HepG2 (cell line): ENCODE results near the gene LDB3. TPM values are rescaled to one million over a fixed set of nuclear protein-coding genes. Genes with fewer than 3 reads are reported as not detected.

ENCODE experiments used
- ATAC-seq: fragments of 200-7000 bp; cut with Tn5 transposase; 3 replicates; pipeline ENCODE4 v1.9.1; 2020; ENCODE audit warnings: mild to moderate bottlenecking, moderate library complexity
- BruUV-seq: library from RNA; stranded (reverse); fragments of 400-500 nt; replicated peaks from 2 replicates; lab custom pipeline; 2021; lab: Mats Ljungman, UMichigan
- CTCF ChIA-PET: fragments of 300-600 bp; formaldehyde crosslinking; extraction: SDS; loops from one replicate; lab custom pipeline; 2021; ENCODE audit warnings: low total read pairs, inconsistent platforms, low intra/inter-chr PET ratio; lab: Yijun Ruan, JAX
- POLR2A ChIA-PET: fragments of 350-600 bp; sonication (Branson Sonifier 250); formaldehyde crosslinking; loops from one replicate; lab custom pipeline; 2020; ENCODE audit warnings: antibody characterized with exemption, inconsistent platforms; lab: Yijun Ruan, JAX
- DNase-seq: peaks from one replicate; pipeline ENCODE4 v3.0.0-alpha.2; 2015; ENCODE audit warnings: low spot score
- FAIRE-seq: peaks from 3 replicates; lab custom pipeline; 2011; peaks lifted over from hg19 to GRCh38; lab: Jason Lieb, UNC
- H2AFZ ChIP-seq: one replicate; pipeline ENCODE4 v1.6.1; 2011; ENCODE audit warnings: low read length, inconsistent platforms
- H3K27ac ChIP-seq: fragments of 300-600 bp; 3 replicates; pipeline ENCODE4 v1.8.0; 2011; ENCODE audit warnings: mixed run types, mild to moderate bottlenecking, mixed read lengths, low read length, inconsistent platforms; ENCODE audit not compliant: insufficient read depth; ENCODE audit errors: extremely low read length
- H3K27me3 ChIP-seq, 2 experiments: fragments of 200-600 bp in 1 of 2; 2 replicates in 1 of 2; 3 replicates in 1 of 2; pipeline versions ENCODE4 v1.6.0 to v1.8.0; 2011; ENCODE audit warnings: low read length in 2 of 2, mild to moderate bottlenecking in 2 of 2, moderate library complexity in 2 of 2, inconsistent platforms in 1 of 2; ENCODE audit not compliant: insufficient read depth in 2 of 2, control insufficient read depth in 1 of 2
- H3K36me3 ChIP-seq, 2 experiments: fragments of 200-600 bp in 1 of 2; replicated peaks in 1 of 2; 2 replicates in 1 of 2; 3 replicates in 1 of 2; pipeline versions ENCODE4 v1.5.1 to v1.8.0; 2011; ENCODE audit warnings: low read length in 2 of 2, inconsistent platforms in 1 of 2; ENCODE audit not compliant: insufficient read depth in 2 of 2, control insufficient read depth in 1 of 2
- H3K4me1 ChIP-seq: 2 replicates; pipeline ENCODE4 v1.5.1; 2012; ENCODE audit warnings: low read length, inconsistent platforms; ENCODE audit not compliant: insufficient read depth
- H3K4me2 ChIP-seq: 2 replicates; pipeline ENCODE4 v1.6.0; 2011; ENCODE audit warnings: low read depth, low read length, inconsistent platforms
- H3K4me3 ChIP-seq, 3 experiments: fragments of 200-600 bp in 1 of 3; sonication (generic), shearing (Covaris generic) in 1 of 3; replicated peaks in 1 of 3; 2 replicates each; pipeline ENCODE4 v1.5.1; 2011 to 2016; ENCODE audit warnings: low read length in 3 of 3, inconsistent platforms in 2 of 3, low read depth in 2 of 3, mild to moderate bottlenecking in 2 of 3, control low read depth in 1 of 3, mixed read lengths in 1 of 3; ENCODE audit not compliant: insufficient read depth in 1 of 3
- H3K79me2 ChIP-seq: one replicate; pipeline ENCODE4 v1.6.1; 2011; ENCODE audit warnings: low read length, inconsistent platforms; ENCODE audit not compliant: insufficient read depth
- H3K9ac ChIP-seq: 2 replicates; pipeline ENCODE4 v1.6.0; 2011; ENCODE audit warnings: mild to moderate bottlenecking, low read depth, low read length, inconsistent platforms; ENCODE audit not compliant: insufficient read depth
- H3K9me3 ChIP-seq: 2 replicates; pipeline ENCODE4 v1.5.1; 2012; ENCODE audit warnings: mild to moderate bottlenecking, low read length
- H4K20me1 ChIP-seq: 2 replicates; pipeline ENCODE4 v1.6.0; 2011; ENCODE audit warnings: inconsistent platforms, mild to moderate bottlenecking, low read length, moderate library complexity; ENCODE audit not compliant: insufficient read depth
- ATRX ChIP-seq: sonication (generic); formaldehyde crosslinking; IDR thresholded peaks from 2 replicates; pipeline ENCODE4 v1.4.0; 2020; ENCODE audit warnings: missing genetic modification reagents, borderline replicate concordance
- KAT8 ChIP-seq: IDR thresholded peaks from 2 replicates; pipeline ENCODE4 v1.6.1; 2016; ENCODE audit warnings: missing genetic modification reagents, missing compliant biosample characterization
- MBD4 ChIP-seq: IDR thresholded peaks from 2 replicates; pipeline ENCODE4 v1.6.1; 2012; ENCODE audit warnings: low read length, inconsistent platforms, borderline replicate concordance
- PREB ChIP-seq: sonication (generic); formaldehyde crosslinking; IDR thresholded peaks from 2 replicates; pipeline ENCODE4 v1.4.0; 2020; ENCODE audit warnings: missing genetic modification reagents
- SALL1 ChIP-seq: sonication (generic); formaldehyde crosslinking; IDR thresholded peaks from 2 replicates; pipeline ENCODE4 v1.8.0; 2022; ENCODE audit warnings: mild to moderate bottlenecking, missing genetic modification reagents
- TBX2 ChIP-seq: sonication (generic); formaldehyde crosslinking; IDR thresholded peaks from 2 replicates; pipeline ENCODE4 v1.5.0; 2020; ENCODE audit warnings: missing genetic modification reagents, mild to moderate bottlenecking, borderline replicate concordance
- TFAP4 ChIP-seq: sonication (generic); IDR thresholded peaks from 2 replicates; pipeline ENCODE4 v1.6.1; 2016; ENCODE audit warnings: low read depth, borderline replicate concordance
- TFDP1 ChIP-seq: IDR thresholded peaks from 2 replicates; pipeline ENCODE4 v1.6.1; 2016; ENCODE audit warnings: missing compliant biosample characterization, missing genetic modification reagents, borderline replicate concordance
- ZFP82 ChIP-seq: sonication (generic); formaldehyde crosslinking; IDR thresholded peaks from 2 replicates; pipeline ENCODE4 v1.5.1; 2020; ENCODE audit warnings: mild to moderate bottlenecking, missing genetic modification reagents, borderline replicate concordance
- ZNF230 ChIP-seq: sonication (generic); formaldehyde crosslinking; IDR thresholded peaks from 2 replicates; pipeline ENCODE4 v1.4.0; 2020; ENCODE audit warnings: mild to moderate bottlenecking, missing genetic modification reagents
- ZNF235 ChIP-seq: sonication (generic); formaldehyde crosslinking; IDR thresholded peaks from 2 replicates; pipeline ENCODE4 v1.8.1; 2023; ENCODE audit warnings: mild to moderate bottlenecking, missing genetic modification reagents, borderline replicate concordance
- ZNF513 ChIP-seq: sonication (generic); formaldehyde crosslinking; conservative IDR thresholded peaks from 2 replicates; pipeline ENCODE4 v1.5.0; 2020; ENCODE audit warnings: missing genetic modification reagents
- ZNF558 ChIP-seq: sonication (generic); formaldehyde crosslinking; IDR thresholded peaks from 2 replicates; pipeline ENCODE4 v1.9.0; 2022; ENCODE audit warnings: mild to moderate bottlenecking, missing genetic modification reagents, borderline replicate concordance
- ZNF672 ChIP-seq: sonication (generic); formaldehyde crosslinking; IDR thresholded peaks from 2 replicates; pipeline ENCODE4 v1.8.1; 2022; ENCODE audit warnings: missing genetic modification reagents
- ZNF703 ChIP-seq: sonication (generic); formaldehyde crosslinking; IDR thresholded peaks from 2 replicates; pipeline ENCODE4 v1.5.1; 2020; ENCODE audit warnings: missing genetic modification reagents, mild to moderate bottlenecking, moderate library complexity, borderline replicate concordance
- WGBS: methylation state at CpG from one replicate; pipeline ENCODE4 v1.1.6; 2017; ENCODE audit warnings: low lambda C conversion rate; 5-methylcytosine and 5-hydroxymethylcytosine counted together
- in situ Hi-C: cut with HindIII; loops from 2 replicates; pipeline ENCODE4 v1.10.0; 2017; ENCODE audit warnings: low pct_unique_long_range_greater_than_20kb; ENCODE audit not compliant: extremely low pct_ligation_motif_present
- intact Hi-C: fragments of 100-400 bp; cut with micrococcal nuclease; formaldehyde crosslinking; loops from one replicate; pipeline ENCODE4 v1.10.0; 2022; ENCODE audit not compliant: unreplicated experiment
- polyA plus RNA-seq, 8 experiments: library from polyadenylated mRNA; depleted of rRNA in 3 of 8; stranded (reverse) in 7 of 8; unstranded in 1 of 8; fragments of >200 nt; fragmentation: Illumina TruSeq in 4 of 8; extraction: Trizol in 4 of 8; gene quantifications; 2 replicates each; pipeline versions ENCODE4 v1.2.1 to v1.2.3, GENCODE V29; 2011 to 2016; ENCODE audit warnings: low read depth in 4 of 8, missing spikeins in 1 of 8, mixed read lengths in 1 of 8; ENCODE audit not compliant: insufficient read depth in 1 of 8
- total RNA-seq, 5 experiments: library from RNA; depleted of rRNA; stranded (reverse); fragments of >200 nt; fragmentation: Illumina TruSeq; extraction: Trizol; gene quantifications; 2 replicates each; pipeline ENCODE4 v1.2.3, GENCODE V29; 2016; ENCODE audit warnings: low read depth in 1 of 5

The LDB3 gene
- total and polyA plus RNA-seq, 2 of the 13 experiments (the other 11 are each of a cell fraction or from before 2014, with no cell fraction given), result not detected

GRCh38 chr10:86661161-86662025, 6.9 kb upstream of the LDB3 start:
- ChIA-PET CTCF (no interaction called here), POLR2A (no interaction called here)
- WGBS, result 35% methylated on average over 8 of the region's 17 CpGs
- Histone ChIP-seq H2AFZ (no peak overlapping the region), H3K4me1 (no peaks in the 10 kb centered on the region), H3K9me3 (no peaks in the 10 kb centered on the region), H3K9ac (no peak overlapping the region), H4K20me1 (no peaks in the 10 kb centered on the region), H3K79me2 (no peaks in the 10 kb centered on the region), H3K27ac (no peak overlapping the region), H3K4me2 (no peak overlapping the region), H3K36me3 (no peaks in the 10 kb centered on the region), H3K4me3 (no peak overlapping the region)
- FAIRE-seq (no peak), ATAC-seq (no peak), DNase-seq (no peak)
- no peak for TF ChIP-seq SALL1 (CRISPR knock-in tag)
- TF ChIP-seq ZNF230 (CRISPR knock-in tag), result no peak
- TF ChIP-seq ZNF235 (CRISPR knock-in tag), result no peak
- no peak for TF ChIP-seq PREB (CRISPR knock-in tag)
- TF ChIP-seq ZNF672 (CRISPR knock-in tag), result no peak
- TF ChIP-seq ZNF558 (CRISPR knock-in tag), result no peak
- TF ChIP-seq TFDP1, result no peak
- TF ChIP-seq TBX2, result no peak
- TF ChIP-seq MBD4, result no peak
- TF ChIP-seq ZNF513 (CRISPR knock-in tag), result no peak
- no peak for TF ChIP-seq ATRX
- no peak for TF ChIP-seq KAT8 (CRISPR knock-in tag)
- TF ChIP-seq ZNF703 (CRISPR knock-in tag), result no peak
- TF ChIP-seq ZFP82 (CRISPR knock-in tag), result no peak
- no peak for TF ChIP-seq TFAP4
- TF ChIP-seq, all 625 proteins: peak for 0
- no TSS peak for BruUV-seq
- intact Hi-C loops (no loop called here), in situ Hi-C loops (no loop called here)
- peaks cover 20 to 84% of the 10 kb centered on the region in 2 experiments for H3K27me3 ChIP-seq
